Stimulated activated CD4-positive, alpha-beta T cell treated with anti-CD3 and anti-CD28 coated beads, Interleukin-4, amount 100 ng/mL, for 24 hours (primary cell): ENCODE results near the gene BTBD7.

Source experiments
- DNase-seq: peaks from one replicate; pipeline ENCODE4 v3.0.0-alpha.2; 2020

Gene BTBD7

DNA sequence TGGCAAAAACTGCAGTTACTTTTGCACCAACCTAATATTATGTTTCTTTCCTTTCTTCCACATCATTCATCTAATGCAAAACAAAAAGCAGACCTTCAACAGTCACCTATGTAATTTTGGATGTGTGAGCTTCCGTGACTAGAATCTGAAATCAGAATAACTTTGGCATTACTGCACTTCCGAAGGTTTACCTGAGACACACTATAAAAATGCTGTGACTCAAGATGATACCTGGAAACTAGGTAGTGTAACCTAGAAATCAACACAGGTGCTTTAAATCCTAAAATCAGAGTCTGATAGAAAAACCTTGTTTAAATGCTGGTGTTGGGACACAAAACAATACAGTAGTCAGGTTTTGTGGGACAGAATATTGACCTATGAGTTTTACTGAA is 2.2 kb downstream of the BTBD7 start:
- no peak for DNase-seq

DNA sequence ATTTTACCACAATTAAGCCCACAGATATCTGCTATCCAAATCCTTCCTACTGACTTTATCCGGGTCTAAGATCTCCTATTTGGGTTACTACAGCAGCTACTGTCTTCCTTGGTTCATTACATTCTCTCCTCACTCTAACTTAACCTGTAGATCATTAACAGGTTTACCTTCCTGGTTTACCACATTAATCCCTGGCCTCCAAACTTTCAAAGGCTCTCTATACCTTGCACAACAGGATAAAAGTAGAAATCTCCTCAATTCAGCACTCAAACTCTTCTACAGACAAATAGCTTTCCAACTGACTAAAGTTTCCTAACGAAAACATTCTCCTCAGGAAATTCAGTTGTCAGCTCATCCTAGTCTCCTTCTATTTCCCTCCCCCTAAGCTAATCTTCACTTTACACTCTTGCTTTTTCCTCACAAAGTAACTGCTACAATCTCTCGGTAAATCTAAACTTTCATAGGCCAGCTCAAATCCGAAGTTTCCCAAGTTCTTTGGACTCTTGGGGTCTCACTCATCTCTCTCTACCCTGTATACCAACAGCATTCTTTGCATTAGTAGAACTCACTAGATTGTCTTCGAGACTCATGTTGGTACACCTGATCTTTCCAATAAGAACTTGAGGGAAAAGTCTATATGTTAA is 2.7 kb downstream of the BTBD7 start:
- no peak for DNase-seq

DNA sequence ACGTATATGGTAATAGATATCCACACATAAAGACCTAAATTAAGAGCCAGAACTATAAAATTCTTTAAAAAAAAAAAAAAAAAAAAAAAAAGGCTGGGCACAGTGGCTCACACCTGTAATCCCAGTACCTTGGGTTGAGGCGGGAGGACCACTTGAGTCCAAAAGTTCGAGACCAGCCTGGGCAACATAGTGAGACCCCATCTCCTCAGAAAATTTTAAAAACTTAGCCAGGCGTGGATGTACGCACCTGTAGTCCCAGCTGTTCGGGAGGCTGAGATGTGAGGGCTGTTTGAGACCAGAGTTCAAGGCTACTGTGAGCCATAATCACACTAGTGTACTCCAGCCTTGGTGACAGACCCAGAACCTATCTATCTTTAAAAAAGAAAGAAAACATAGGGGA is 4.3 kb downstream of the BTBD7 start:
- no peak for DNase-seq

DNA sequence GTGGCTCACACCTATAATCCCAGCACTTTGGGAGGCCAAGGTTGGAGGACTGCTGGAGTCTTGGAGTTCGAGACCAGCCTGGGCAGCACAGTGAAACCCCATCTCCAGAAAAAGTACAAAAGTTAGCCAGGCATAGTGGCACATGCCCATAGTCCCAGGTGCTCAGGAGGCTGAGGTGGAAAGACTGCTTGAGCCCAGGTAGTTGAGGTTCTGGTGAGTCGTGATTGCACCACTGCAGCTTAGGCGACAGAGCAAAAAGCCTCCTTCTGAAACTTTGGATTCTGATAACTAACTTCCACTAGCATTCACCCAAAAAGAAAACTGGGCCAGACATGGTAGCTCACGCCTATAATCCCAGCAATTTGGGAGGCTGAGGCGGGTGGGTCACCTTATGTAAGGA is 6.6 kb downstream of the BTBD7 start:
- DNase-seq: no peak

DNA sequence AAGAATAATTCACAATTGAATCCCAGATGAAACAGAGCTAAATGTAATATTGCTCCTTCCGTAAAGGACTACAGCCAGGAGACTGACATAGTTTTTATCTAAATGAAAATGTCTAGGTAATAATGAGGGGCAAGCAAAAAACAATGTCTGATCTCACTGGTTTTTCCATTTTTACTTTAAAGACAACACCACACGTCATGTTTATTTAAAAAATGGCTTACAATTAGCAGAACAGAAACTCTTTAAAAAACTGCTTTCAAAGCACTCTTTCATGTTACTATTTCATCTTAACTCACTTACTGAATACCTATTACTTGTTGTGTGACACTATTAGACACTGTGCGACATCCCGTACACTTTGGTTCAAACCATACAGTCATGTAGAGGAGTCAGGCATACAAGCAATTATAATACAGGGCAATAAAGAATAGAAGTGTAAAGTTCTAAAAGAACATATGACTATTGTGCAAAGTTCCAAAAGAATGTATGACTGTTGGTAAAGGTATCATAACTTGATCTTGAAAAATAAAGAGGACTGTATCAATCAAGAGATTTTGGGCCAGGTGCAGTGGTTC is 9.1 kb downstream of the BTBD7 start:
- no peak for DNase-seq

DNA sequence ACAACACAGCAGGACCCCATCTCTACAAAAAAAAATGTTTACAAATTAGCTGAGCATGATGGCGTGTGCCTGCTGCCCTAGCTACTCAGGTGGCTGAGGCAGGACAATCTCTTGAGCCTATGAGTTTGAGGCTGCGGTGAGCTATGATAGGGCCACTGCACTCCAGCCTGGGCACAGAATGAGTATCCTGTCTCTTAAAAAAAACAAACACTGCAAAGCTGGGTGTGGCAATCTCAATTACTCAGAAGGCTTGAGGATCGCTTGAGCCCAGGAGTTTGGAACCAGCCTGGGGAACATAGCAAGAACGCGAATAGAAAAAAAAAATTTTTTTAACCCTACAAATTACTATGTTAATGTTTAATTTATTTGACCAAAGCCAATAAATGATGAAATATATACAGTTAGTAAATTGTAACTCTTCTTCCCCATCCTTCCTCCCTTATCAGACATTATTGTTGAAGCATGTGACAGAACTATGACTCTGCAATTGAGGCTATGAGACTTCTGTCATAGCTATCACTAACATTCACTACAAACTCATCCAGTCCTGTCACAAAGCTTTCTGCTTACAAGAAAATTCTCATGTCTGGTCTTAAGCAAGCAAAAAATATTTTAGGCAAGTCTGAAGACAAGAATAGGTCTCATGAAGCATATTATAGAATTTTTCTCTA is 9.8 kb downstream of the BTBD7 start:
- no peak for DNase-seq

DNA sequence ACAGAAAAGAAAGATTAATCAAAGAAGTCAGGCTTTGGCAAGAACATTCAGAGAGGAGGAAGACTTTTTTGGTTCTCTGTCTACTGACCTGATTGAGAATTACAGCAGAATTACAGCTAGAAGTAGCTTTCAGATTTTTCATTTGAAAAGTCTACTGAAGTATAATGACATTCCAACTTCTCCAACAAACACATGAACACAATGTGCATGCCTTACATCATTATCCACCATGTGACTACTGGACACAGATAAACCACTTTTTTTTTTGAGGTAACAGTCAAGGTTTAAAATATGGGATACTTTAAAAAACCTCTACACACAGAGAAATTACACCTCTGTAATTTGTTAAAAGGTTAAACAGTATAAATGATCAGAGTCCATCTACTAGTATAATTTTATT is 12.3 kb downstream of the BTBD7 start:
- DNase-seq: no peak

DNA sequence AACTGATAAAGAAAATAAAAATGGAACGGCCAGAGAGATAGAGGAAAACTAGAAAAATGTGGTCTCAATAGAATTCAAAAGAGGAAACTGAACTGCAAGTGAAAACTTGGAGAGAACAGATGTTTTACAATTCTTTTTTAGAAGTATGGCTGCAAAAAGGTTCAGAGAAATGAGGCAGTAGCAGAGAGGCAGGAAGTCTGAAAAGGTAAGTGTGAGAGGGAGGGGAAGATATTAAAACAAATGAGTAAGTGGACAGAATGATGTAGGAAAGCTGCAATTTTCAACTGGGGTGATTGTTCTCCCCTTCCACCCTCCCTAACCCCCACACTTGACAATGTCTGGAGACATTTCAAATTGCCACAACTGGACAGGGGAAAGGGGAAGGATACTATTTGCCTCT is 12.9 kb downstream of the BTBD7 start:
- DNase-seq: no peak

DNA sequence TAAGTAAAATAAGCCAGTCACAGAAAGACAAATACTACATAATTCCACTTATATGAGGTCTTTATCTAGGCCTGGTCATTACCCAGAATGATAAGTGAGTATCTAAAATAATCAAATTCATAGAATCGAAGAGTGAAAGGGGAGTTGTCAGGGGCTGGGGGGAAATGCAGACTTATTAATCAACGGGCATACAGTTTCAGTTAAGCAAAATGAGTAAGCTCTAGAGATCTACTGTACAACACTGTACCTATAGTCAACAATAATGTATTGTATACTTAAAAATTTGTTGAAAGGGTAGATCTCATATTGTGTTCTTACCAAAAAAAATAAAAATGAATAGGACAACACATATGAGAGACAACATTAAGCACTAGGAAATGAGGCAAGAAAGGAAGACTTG is 13.3 kb downstream of the BTBD7 start:
- no peak for DNase-seq

DNA sequence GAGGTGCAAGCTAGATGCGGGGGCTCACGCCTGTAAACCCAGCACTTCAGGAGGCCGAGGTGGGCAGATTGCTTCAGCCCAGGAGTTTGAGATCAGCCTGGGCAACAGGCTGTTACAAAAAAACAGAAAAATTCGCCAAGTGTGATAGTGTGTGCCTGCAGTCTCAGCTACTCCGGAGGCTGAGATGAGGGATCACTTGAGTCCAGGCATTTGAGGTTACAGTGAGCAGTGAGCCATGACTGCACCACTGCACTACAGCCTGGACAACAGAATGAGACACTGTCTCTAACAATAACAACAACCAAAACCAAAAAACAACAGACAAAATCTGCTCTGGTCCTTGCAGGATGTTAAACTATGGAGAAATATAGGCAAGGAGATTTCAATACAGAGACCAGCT is 13.9 kb downstream of the BTBD7 start:
- DNase-seq: no peak

DNA sequence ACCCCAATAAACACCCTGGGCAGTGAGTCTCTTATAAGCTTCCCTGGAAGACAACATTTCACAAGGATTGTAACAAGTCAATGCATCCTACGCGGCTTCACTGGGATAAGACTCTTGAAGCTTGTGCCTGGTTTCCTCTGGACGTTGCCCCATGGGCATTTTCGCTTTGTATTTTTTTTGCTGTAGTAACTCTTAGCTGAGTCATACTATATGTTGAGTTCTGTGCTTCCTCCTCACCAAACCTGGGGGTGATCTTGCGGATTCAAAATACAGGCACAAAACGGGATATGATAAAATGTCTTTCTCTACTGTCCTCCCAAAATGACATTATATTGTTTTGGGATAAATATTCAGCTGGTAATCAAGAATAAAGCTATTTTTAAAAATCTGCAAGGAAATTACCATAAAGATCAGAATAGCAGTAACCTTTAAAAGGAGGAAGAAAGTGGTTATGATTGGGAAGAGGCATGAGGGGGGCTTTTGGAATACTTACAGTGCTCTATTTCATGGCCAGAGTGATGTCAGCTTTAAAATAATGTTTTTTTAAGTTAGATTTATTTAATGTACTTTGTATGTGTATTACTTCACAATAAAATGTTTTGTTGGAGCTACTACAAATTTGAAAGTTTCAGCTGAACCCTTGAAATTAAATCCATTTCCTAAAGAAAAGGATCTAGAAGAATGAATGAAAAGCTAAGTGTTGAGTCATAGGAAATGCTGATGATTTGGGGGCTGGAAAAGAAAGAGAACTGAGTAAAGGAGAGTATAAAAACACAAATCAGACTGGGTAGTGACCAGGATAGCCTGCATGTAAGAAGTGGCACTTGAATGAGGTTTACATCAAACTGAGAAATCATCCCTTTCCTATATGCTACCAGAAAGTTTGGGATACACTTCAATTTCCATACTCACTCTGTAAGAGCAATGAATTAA is 14.7 kb downstream of the BTBD7 start:
- DNase-seq: no peak

DNA sequence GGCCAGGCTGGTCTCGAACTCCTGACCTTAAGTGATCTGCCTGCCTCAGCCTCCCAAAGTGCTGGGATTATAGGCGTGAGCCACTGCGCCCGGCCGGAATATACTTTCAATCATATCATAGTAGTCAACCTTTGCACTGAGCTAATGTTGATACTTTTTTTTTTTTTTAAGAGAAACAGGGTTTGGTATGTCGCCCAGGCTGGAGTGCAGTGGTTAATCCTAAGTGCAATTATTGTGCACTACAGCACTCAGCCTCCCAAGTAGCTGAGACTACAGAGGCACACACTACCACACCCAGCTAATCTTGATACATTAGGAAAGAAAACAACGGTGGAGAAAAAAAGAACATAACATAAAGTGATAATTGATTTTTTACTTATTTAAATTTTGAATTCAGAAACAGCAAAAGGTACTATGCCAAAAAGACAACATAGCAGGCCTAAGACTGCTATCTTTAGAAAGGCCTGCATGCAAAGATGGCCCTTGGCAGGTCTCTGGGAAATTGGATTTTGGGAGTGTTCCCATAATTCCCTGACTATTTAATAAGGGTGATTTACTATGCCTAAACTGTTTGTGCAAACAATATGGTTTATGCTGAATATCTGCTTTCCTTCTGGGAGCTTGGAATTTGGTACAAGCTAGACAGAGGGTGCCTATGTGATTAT is 15.5 kb downstream of the BTBD7 start:
- no peak for DNase-seq

DNA sequence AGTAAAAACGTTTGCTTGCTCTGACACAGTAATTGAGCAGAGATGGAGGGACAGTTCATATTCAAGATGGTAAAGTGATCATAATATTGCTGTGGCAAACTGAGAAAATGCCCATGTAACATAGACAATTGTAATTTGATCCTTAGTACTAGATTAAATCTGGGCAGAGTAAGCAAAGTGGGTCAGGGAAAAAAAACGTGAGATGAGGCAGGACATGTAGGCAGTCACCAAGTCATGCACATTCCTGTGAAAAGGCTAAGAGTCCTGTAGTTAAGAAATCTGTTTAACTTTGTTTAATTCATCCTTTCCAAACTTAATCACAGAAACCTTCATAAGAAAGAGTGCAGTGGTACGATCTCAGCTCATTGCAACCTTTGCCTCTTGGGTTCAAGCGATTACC is 16.1 kb downstream of the BTBD7 start:
- DNase-seq: no peak

DNA sequence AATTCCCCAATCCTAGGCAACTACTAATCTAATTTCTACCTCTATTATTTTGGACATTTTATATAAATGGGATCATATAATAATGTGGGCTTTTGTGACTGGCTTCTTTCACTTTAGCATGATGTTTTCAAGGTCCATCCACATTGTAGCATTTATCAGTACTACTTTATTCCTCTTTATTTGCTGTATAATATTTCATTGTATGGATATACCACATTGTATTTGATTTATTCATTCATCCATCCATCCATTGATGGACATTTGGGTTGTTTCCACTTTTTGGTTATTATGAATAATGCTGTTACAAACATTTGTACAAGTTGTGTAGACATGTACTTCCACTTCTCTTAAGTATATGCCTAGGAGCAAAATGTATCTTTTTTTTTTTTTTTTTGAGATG is 17.3 kb downstream of the BTBD7 start:
- no peak for DNase-seq

DNA sequence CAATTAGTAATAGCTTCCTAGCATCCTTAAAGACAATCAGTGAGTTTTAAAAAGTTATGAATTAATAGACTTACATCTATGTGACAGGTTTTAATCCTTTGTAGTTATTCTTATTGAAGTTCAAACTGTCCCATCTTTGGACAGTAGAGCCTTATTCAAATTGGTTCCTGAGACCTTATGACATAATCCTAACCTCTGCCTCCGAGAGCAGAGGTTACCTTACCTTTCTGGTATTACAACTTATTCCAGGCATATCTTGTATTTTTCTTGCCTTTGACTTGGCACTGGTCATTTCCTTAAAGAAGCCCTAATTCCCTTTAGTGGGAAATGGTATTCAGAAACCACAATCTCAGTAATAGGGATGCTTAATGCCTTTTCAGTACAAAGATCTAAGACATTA is 21.8 kb downstream of the BTBD7 start:
- DNase-seq: no peak

DNA sequence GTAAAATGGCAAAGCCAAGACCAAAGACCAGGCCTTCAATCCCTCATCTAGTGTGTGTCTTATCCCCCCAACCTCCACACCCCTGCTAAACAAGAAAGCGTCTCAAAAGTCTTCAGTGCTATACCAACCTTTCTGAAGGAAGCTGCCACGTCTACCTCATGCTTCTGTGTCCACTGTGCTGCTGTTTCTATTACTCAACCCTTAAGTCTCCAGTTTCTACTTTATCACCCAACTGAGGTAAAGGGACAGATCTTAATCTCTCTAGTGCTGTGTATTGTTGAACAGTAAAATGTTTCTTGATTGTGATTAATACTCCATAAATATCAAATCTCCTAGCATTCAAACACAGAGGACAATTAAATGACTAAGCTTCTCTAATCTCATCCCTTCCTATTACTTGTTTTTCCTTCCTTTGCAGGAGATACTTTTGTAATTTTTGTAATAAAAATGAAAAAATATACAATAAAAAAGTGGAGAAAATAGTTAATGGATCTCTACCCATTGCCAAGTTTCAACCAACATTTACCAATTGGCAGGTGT is 23.3 kb downstream of the BTBD7 start:
- no peak for DNase-seq

DNA sequence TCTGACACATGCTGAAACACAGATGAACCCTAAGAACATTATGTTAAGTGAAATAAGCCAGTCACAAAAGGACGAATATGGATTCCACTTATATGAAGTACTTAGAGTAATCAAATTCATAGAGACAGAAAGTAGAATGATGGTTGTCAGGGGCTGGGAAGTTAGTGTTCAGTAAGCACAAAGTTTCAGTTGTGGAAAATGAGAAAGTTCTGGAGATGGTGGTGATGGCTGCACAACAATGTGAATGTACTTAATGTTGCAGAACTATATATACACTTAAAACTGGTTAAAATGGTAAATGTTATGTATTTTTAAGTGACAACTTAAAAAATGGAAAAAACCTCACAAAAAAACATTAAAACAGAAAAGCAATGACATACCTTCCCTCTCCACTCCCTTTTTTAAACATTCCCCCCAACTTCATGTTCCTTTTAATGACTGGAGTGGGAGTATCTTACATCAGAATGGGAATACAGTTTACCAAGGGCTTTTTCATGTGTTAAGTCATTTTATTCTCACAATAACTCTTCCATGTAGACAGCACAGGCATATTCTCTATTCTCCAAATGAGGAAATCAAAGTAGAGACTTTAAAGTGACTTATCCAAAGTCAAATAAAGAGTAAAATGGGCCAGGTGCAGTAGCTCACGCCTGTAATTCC is 24.0 kb downstream of the BTBD7 start:
- no peak for DNase-seq

DNA sequence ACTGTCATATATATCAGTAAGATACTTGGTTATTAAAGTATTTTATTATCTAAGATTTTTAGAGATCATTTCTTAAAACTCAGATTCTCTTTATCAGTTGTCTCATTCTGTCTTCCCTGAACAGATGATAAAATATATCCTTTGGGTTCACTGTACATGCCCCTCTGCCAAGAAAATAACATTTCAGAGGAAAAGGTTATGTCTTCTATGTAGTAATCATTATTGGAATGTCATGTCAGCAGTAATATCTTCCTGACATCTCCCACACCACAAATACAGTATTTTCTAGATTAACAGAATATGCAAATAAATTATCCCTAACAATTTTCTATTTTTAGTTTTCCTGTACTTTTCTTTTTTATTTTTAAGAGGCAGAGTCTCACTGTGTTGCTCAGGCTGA is 26.0 kb downstream of the BTBD7 start:
- DNase-seq: no peak

DNA sequence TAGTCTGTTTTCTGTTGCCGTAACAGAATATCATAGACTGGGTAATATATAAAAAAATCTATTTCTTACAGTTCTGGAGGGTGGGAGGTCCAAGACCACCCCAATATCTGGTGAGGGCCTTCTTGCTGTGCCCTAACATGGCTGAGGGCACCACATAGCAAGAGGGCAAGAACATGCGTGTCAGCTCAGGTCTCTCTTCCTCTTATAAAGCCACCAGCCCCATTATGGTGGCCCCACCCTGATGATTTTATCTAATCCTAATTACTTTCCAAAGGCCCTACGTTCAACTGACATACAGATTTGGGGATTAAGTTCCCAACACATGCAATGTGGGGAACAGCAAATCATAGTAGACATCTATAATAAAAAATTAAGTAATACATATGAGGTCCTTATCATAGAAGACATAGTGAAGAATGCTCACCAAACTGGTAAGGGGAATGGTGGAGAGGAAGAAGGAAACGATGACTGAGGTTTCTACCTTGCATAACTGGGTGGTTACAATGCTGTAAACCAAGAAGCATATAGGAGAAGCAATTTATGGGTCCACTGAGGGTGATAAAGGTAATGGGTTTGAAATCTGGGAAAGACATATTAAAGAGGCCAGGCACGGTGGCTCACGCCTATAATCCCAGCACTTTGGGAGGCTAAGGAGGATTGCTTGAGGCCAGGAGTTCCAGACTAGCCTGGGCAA is 27.0 kb downstream of the BTBD7 start:
- DNase-seq: no peak

DNA sequence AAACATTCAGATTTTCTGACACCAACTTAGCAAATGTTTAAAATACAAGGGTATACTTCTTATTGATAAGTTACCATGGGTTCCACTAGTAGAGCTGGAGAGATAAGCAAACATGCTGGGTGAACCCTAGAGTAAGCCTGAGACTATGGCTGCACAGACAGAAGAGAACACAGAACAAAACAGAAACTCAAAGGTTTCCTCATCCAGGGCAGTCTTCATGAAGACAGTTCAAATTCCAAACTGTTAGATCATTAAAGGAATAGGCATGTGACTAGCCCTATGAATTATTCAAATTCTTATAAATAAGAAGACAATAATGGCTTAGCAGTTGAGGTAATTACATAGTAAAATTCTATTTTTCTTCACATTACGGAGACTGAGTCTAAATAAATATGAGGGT is 28.1 kb downstream of the BTBD7 start:
- DNase-seq: no peak

DNA sequence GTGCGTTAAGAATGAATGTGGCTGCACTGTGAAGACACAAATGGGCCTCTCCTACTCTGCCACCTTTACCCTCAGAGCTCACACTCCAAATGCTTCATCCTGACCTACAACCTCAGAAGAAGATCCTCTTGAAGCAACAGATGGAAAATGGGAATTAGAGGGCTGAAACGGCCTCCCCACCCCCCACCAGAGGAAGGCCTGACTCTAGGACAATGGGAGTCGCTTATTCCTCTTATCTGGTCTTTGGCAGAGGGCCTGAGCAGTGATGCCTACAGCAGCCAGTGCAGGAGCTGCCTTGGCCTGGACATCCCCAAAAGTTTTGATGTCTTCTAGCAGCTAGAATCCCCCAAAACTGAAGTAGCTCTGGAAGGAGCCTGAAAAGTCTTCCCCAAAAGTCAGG is 29.2 kb downstream of the BTBD7 start:
- DNase-seq: no peak
